BJ (cell line): Measurements from ENCODE around the gene CASR. TPM values are rescaled to one million over a fixed set of nuclear protein-coding genes. Genes with fewer than 3 reads are reported as not detected.

Source experiments
- CTCF ChIA-PET: fragments of 350-600 bp; formaldehyde crosslinking; extraction: SDS; loops from one replicate; lab custom pipeline; 2021; ENCODE audit warnings: antibody characterized with exemption, inconsistent platforms; lab: Yijun Ruan, JAX
- POLR2A ChIA-PET: fragments of 300-600 bp; sonication (Branson Sonifier 250); formaldehyde crosslinking; extraction: SDS; loops from one replicate; lab custom pipeline; 2021; ENCODE audit warnings: antibody characterized with exemption; lab: Charles Lee
- DNase-seq: peaks from one replicate; pipeline ENCODE4 v3.0.0-alpha.2; 2011; ENCODE audit warnings: low read depth
- H3K27me3 ChIP-seq: 2 replicates; pipeline ENCODE4 v1.6.0; 2011; ENCODE audit warnings: low read length; ENCODE audit not compliant: control insufficient read depth, insufficient read depth
- H3K36me3 ChIP-seq: 2 replicates; pipeline ENCODE4 v1.5.1; 2011; ENCODE audit warnings: low read length; ENCODE audit not compliant: control insufficient read depth, insufficient read depth
- H3K4me3 ChIP-seq: 2 replicates; pipeline ENCODE4 v1.5.1; 2011; ENCODE audit warnings: low read depth, mild to moderate bottlenecking, control low read depth, low read length
- CTCF ChIP-seq: IDR thresholded peaks from 2 replicates; pipeline ENCODE4 v1.5.1; 2011; ENCODE audit warnings: low read depth, mild to moderate bottlenecking, control low read depth, inconsistent platforms, low read length, moderate library complexity; ENCODE audit not compliant: insufficient read depth
- polyA plus RNA-seq: library from polyadenylated mRNA; depleted of rRNA; stranded (reverse); fragments of >200 nt; gene quantifications from 2 replicates; pipeline ENCODE4 v1.2.3, GENCODE V29; 2011

The CASR gene
- polyA plus RNA-seq, 1 experiment, result not detected

GRCh38 chr3:122183893-122184590 lies 574 bp downstream of the CASR start:
- ChIA-PET CTCF (interaction anchor here (0.9 kb wide), 2 partner anchors 10 to 48 kb away, joined by 3 read pairs; no protein-coding TSS in a partner anchor), POLR2A (no interaction called here)
- no peak for DNase-seq
- Histone ChIP-seq H3K36me3 (no peaks in the 10 kb centered on the region), H3K4me3 (no peak overlapping the region), H3K27me3 (peaks cover 3% of the 10 kb centered on the region; the same call in 1 of the 2 replicates)
- no peak for TF ChIP-seq CTCF

- H3K4me3 ChIP-seq, result no peak overlapping the region
- no peak for TF ChIP-seq CTCF
- DNase-seq, result no peak
- ChIA-PET POLR2A (no interaction called here), CTCF (interaction anchor here (0.9 kb wide), 1 partner anchor 47 kb away, joined by 3 read pairs; no protein-coding TSS in a partner anchor)
- H3K27me3 ChIP-seq, result peaks cover 3% of the 10 kb centered on the region; the same call in 1 of the 2 replicates
- no peaks in the 10 kb centered on the region for H3K36me3 ChIP-seq
These were observed 1.1 kb downstream of the CASR start for GRCh38 chr3:122184591-122184929.

GRCh38 chr3:122186372-122186771 lies 2.9 kb downstream of the CASR start:
- ChIA-PET POLR2A (no interaction called here), CTCF (no interaction called here)
- DNase-seq, result no peak
- H3K27me3 ChIP-seq, result peaks cover 3% of the 10 kb centered on the region; the same call in 1 of the 2 replicates
- TF ChIP-seq CTCF, result no peak
- H3K36me3 ChIP-seq, result no peaks in the 10 kb centered on the region
- no peak overlapping the region for H3K4me3 ChIP-seq

DNA sequence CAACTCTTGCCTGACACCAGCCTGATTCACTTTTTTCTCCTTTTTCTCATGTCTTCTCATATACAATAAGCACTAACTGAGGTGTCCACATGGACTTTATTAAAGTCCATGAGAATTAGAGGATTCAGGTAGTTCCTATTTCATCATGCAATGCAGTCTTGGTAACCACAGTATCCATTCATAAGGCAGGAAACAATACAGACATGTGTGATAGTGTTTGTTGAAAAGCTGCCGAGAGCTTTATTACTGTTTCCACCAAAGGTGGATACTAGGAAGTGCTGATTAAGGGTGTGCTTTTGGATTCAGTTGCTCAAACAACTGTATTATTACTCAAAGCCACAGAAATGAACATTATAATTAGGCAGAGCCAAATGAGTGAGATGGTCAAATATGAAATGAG lies 5.3 kb downstream of the CASR start:
- DNase-seq, result no peak
- CTCF ChIA-PET, result no interaction called here
- POLR2A ChIA-PET, result no interaction called here
- peaks cover 3% of the 10 kb centered on the region; the same call in 1 of the 2 replicates for H3K27me3 ChIP-seq
- no peak for TF ChIP-seq CTCF
- no peak overlapping the region for H3K4me3 ChIP-seq
- no peaks in the 10 kb centered on the region for H3K36me3 ChIP-seq

- TF ChIP-seq CTCF, result no peak
- ChIA-PET POLR2A (no interaction called here), CTCF (no interaction called here)
- peaks cover 3% of the 10 kb centered on the region; the same call in 1 of the 2 replicates for H3K27me3 ChIP-seq
- no peak for DNase-seq
- H3K4me3 ChIP-seq, result no peak overlapping the region
- no peaks in the 10 kb centered on the region for H3K36me3 ChIP-seq
These were observed 5.9 kb downstream of the CASR start for GRCh38 chr3:122189357-122189756.
